ENCODE measurements around the gene FGR.
A peak's percentile ranks its signal among the peaks of the same experiment; 100 is the strongest.

FGR gene

GRCh38 chr1:27566462-27567145 is 68.4 kb downstream of the FGR start:
- no peak for DNase-seq (ENCODE audit: low spot score)

- DNase-seq (ENCODE audit: low spot score), result no peak
Observed at GRCh38 chr1:27564710-27565649, 70.0 kb downstream of the FGR start.

GRCh38 chr1:27563591-27564471 is 71.2 kb downstream of the FGR start:
- DNase-seq (ENCODE audit: low spot score), result peak; percentile 78

GRCh38 chr1:27563341-27563590 is 71.7 kb downstream of the FGR start:
- DNase-seq (ENCODE audit: low spot score), result no peak

GRCh38 chr1:27562534-27563340 is 72.2 kb downstream of the FGR start:
- no peak for DNase-seq (ENCODE audit: low spot score)
